DMS53 treated with DMSO at 0.1 percent for 48 hours (cell line): ENCODE results near the gene DERL3.

ENCODE experiments used
- DNase-seq: peaks from one replicate; lab custom pipeline; 2025; ENCODE audit not compliant: unreplicated experiment; lab: John Stamatoyannopoulos, UW

The DERL3 gene

DNA sequence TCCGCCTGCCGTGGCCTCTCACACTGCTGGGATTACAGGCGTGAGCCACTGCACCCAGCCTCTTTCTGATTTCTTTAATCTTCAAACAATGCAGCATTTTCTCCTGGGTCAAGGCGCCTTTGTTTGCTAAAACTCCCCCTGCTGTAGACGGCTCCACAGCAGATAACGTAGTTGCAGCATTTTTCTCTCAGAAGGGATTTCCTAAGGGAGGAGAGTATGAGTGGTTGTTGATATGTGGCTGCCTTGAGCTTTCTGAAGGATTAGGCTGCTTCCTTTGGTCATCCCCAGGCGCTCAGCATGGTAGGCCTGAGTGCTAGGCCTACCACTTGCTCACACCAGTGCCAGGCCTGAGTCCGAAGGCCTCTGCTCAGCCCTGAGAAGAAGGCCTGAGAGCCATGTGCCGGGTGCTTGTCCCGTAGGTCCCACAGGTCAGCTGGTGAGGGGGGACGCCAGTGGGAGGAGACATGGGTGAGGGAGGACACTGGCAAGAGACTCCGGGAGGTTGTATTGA, 34.0 kb downstream of the DERL3 start:
- DNase-seq: no peak

DNA sequence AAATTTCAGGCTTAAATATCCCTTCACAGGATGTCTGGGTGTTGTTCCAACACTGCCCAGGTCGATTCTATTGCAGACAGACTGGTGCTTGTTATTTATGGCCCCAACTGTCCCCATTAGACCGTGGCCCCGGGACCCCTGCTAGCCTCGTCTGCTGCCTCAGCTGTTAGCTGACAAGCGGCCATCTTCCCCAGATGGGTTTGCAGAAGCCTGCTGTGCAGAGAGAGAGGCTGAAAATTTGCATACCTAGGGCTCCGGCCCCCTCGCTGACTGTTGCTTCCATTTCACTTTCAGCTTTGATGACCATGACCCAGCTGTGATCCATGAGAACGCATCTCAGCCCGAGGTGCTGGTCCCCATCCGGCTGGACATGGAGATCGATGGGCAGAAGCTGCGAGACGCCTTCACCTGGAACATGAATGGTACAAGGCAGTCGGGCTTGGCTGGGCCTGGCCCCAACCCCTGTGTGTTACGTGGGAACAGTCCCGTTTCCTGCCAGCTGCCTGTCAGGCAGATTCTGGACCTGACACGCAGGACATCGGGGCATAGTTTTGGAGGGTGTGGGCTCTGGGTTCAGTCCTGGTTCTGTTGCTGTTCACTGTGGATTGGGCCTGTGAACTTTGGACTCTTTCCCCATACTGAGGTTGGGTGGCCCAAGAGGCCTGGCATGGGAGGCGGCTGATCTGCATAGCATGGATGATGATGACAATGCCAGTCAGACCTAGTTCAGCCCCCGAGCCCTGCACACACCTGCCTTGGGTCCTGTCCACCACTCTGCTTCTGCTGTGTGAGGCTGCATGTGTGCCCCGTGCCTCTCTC, 35.6 kb downstream of the DERL3 start:
- DNase-seq: no peak

DNA sequence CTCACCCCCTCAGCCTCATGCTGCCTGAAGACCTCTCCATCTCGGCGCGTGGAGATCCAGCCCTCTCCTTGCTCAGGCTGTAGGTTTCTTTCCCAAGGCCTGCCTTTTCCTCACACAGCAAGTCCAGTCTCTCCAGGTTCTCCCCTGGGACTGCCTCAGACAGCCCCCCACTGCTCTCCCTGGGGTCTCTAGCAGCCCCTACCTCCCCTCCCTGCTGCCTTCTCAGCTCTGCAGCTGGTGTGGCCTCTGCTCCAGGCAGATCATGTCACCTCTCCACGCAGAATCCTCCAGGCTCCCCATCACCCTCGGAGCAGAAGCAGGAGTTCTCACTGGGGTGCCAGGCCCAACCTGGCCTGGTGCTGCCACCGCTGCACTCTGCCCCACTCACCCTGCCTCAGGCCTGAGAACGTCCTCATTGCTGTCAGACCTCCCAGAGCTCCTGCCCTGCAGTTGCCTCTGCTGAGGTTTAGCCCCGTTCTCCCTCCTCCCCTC, 36.9 kb downstream of the DERL3 start:
- DNase-seq: no peak

DNA sequence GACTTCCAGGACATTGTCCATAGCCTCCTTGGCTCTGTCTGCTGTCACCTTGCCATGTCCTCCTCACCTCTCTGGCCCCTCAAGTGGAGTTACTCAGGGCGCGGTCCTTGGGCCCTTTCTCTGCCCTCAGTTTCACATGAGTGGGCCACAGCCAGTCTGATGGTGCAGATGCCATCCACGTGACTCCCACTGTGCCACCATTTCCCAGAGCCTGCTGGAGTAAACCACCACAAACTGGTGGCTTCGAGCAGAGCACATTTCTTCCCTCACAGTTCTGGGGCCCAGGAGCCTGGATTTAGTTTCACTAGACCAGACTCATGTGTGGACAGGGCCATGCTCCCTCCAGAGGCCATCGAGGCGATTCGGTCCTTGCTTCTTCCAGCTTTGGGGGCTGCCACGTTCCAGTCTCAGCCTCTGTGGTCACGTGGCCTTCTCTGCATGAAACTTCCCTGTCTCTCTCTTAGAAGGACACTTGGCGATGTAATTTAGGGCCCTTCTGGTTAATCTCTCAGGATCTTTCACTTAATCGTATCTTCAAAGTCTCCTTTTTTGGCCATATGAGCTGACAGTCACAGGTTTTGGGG, 37.5 kb downstream of the DERL3 start:
- DNase-seq: no peak

DNA sequence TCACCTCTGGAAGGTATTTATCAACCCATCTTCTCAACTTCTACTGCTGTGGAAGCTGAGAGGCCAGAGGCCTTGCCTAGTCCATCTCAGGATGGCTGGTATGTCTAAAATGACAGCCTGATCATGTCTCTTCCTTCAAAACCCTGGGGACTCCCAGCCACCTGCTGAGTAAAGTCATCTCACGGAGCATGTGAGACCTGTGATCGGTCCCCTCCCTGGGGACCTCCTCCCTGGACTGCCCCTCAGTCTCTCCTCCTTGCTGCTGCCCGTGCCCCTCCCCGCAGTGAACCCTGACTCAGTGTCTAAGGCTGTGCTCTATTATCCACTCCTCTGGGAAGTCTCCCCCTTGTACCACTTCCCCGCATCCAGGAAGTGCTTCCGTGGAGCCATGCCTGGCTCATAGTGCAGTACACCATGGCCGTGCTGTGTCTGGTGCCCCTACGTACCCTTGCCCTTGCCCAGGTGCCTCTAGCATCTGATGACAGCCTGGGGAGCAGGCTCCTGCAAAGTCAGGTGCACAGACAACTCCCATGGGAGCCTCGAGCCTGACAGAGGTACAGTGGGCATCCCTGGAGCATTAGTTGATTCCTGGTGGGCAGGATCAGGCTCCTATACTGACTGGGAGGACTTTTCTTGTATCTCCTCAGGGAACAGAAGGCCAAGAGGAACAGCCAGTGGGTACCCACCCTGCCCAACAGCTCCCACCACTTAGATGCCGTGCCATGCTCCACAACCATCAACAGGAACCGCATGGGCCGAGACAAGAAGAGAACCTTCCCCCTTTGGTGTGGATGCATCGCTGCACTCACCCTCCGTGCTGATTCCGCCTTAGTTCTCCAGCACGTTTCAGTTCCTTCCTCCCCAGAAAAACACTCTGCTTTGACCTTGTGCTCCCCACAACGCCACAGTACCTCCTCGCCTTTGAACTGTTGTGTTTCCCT, 38.2 kb downstream of the DERL3 start:
- DNase-seq: no peak

DNA sequence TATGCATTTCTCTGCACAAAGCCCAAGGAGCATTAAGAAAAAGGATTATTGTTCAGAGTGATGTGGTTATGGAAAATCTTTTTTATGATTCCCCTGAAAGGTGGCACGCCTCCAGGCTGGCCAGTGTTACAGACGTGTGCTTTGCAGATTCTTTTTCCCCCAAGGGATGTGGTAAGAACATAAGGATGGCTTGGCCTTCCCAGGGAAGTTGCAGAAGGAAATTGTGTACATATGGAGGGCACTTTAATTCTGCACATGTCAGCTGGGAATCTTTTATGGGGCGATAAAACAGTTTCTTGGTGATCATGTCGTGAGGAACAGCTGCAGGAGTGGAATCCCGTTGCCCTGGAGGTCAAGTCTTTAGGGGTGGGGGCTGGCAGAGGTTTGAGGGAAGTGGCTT, 42.3 kb downstream of the DERL3 start:
- DNase-seq: no peak

DNA sequence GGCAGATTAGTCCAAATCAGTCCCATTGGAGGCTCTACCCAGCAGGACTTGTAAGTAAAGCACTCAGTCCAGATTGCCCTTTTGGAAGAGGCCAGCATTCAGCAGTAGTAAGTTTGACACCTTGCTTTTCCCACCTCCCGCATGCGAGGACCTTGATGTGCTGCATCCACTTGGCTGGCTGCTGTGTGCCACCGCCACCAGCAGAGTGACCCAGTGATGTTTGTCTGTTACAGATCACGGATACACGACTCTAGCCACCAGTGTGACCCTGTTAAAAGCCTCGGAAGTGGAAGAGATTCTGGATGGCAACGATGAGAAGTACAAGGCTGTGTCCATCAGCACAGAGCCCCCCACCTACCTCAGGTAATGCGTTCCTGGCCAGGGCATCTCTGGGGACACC, 45.5 kb downstream of the DERL3 start:
- no peak for DNase-seq

DNA sequence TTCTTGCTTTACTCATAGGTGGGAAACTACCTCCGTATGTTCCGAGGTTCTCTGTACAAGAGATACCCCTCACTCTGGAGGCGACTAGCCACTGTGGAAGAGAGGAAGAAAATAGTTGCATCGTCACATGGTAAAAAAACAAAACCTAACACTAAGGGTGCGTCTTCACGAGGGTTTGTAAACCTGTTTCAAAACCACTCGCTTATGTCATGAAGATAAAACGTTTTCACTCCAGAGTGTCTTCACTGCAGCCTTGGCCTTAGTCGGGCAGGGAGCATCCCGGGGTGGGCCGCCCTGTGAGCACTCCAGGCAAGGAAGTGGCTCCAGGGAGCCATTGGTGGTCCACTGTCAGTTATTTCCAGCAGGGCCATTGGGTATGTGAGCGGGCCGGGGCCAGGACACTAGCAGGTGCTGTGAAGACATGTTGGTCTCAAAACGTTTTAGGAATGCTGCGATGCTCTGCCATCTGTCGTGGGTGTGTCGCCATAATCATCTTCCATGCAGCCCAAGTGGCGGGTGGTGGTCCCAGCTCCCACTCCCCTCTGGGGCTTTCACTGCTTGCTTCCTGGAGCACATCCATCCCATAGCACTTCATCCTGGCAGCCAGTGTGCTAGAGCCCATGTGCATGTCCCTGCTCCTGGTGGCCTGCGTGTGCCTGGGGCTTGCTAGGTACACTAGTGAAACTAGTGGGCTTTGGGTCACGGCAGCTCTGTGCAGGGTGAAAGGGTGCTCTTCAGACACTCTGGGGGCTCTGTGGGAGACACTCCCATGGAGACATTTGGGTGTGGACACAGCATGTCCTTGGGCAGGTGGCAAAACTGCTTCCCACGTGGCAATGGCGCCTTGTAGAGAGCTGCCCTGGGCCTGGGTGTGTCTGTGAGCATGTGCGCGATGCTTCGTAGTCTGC, 46.8 kb downstream of the DERL3 start:
- no peak for DNase-seq

DNA sequence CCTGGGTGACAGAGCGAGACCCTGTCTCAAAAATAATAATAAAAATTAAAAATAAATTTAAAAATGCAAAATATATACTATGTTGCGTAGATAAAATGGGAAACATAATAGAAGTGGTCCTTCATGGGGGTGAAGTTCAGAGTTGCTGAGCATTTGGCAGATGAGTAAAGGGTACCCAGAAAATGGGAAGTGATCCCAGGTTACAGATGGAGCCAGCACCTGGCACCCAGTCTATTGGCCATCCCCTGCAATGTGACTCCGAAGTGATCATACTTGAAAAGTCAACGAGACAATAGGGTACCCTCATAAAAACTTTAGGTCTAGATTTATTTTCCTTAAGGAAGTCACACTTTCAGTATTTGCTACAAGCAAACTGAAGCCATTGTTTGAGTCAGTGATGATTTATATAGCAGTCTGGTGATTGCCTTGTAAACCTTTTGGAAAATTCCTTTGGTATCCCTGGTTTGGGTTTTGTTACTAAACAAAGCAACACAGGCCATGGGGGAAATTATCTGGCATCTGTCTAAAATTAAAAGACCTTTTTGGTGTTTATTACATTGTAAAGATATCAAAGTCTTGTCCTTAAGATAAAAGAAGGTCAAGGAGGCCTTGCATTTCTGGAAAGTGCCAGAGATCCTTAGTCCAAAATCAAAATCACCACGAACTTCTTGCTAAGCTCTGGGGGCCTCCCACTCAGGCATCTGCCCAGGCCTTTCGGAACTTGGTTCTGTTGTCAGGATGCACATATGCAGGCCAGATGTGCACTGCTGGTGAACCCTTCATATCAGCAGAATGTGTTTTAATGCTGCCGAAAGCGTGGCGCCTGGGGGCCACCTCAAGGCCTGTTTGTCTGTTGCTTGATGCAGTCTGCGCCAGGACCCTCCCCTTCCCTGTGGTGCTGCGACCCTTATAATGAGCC, 47.7 kb downstream of the DERL3 start:
- no peak for DNase-seq

DNA sequence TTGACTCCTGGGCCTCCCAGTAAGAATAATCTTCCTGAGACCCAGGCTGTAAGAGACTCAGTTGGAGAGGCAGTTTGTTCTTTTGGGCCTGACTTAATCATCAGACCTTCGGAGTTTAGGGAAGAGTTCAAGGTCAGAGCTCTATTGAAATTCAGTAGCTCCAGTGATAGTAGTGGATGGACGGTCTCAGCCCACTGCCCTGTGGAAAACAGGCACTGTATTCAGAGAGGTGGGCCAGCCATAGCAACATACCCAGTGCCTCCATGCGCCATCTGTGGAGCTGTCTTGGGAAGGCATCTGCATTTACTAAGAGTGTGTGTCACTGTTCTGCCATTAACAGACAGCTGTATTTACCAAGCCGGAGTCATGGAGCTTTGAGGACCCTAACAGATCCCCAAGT, 49.2 kb downstream of the DERL3 start:
- no peak for DNase-seq

DNA sequence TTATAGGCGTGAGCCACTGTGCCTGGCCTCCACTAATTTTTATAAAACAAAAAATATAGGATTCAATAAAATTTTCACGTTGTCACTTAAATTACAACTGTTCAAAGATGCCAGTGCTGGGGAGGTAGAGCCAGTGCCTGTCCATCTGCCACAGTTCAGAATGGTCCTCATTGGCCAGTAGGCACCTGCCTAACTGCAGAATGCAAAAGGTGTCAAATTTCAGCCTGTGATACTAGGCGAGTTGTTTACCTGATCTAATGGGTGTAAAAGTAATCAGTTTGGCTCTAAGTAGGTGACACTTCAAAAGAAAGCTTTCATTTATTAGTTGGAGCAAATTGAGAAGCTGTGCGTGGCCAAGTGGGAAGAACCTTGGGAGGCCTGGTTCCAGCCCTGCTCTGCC, 49.7 kb downstream of the DERL3 start:
- no peak for DNase-seq

DNA sequence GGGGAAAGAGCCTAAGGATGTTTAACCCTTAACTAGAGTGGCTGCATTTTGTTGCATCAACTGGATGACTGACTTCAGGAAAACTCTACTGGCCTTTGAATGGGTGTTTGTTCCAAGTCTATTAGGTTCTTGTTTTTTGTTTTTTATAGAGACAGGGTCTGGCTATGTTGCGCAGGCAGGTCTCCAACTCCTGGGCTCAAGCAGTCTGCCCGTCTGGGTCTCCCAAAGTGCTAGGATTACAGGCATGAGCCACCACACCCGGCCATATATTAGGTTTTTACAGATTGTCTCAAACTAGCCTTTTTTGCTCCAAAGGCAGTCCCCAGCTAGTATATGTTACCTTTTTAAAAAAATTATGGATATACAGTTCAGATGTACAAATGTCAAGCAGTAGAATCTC, 50.9 kb downstream of the DERL3 start:
- DNase-seq: no peak

DNA sequence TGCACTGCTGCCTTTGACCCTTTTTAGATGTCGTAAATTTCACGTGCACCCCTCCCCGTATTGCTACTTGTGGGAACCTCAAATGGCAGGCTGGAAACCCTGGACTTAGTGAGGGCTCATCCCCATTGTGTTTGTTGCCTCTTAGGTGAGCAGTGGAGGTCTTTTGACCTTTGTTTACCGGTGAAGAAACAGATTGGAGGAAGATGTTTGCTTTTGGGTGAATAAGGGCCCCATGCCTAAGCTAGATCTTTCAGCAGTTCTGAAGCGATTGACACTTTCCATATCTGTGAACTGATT, 51.3 kb downstream of the DERL3 start:
- no peak for DNase-seq

DNA sequence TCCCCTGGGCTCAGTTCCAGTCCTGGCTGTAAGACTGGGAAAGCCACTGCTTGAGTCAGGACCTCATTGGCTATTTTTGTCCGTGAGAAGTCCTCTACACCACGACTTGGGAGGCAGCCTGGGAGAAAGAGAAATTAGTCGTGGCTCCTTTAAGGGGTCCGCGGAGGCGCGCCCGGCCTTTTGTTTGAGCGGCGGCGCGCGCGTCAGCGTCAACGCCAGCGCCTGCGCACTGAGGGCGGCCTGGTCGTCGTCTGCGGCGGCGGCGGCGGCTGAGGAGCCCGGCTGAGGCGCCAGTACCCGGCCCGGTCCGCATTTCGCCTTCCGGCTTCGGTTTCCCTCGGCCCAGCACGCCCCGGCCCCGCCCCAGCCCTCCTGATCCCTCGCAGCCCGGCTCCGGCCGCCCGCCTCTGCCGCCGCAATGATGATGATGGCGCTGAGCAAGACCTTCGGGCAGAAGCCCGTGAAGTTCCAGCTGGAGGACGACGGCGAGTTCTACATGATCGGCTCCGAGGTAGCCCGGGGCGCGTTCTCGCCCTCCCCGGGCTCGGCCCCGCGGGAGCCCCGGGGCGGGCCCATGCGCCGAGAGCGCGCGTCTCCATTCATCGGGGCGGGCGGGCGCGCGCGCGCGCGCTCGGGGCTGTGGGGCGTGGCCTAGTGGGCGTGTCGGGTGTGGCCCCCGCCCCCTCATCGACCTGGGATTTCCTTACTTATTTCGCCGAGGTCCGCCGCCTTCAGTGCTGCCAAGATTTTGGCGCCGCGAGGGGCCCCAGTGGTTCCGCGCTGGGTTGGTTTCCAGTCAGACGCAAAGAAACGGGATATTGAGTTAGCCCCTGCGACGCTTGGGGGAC, 51.8 kb downstream of the DERL3 start, which contains the start of gene SMARCB1:
Gene SMARCB1 (plus strand): TSS at position 215 of the 848 bp plus-strand sequence. CDS start 204 bp downstream, at position 419.
- no peak for DNase-seq

DNA sequence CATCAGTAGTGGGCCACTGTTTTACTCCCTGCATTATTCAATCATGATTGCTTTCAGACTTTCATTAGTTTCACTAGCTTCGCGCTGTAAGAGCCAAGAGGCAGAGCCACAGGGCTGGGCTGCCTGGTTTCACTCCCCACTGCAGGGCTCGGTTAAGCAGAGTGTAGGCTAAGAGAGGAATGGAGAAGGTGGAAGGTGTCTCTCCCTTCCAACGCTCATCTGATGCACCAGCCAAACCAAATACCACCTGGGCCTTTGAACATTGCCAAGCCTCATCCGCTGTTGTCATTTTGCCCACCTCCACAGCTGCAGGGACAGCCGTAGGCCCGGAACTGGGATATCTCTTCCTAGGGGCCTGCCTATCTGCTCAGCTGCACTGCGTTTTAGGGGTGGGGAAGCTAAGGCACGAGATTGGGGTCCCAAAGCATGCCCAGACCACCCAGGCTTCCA, 52.5 kb downstream of the DERL3 start:
- DNase-seq: no peak
